CD14-positive monocyte (primary cell): Measurements from ENCODE around the gene ARID4B. TPM values are rescaled to one million over a fixed set of nuclear protein-coding genes. Genes with fewer than 3 reads are reported as not detected.

Experiments
- DNase-seq, 3 donors: peaks; one replicate each; pipeline ENCODE4 v3.0.0-alpha.2; 2011 to 2022
- H2AFZ ChIP-seq: 2 replicates; pipeline ENCODE4 v1.6.0; 2012; ENCODE audit warnings: mild to moderate bottlenecking, low read depth, low read length, inconsistent platforms; ENCODE audit not compliant: insufficient read depth, poor library complexity, severe bottlenecking
- H3K27ac ChIP-seq, 2 donors: 1 replicate in 1 of 2; 2 replicates in 1 of 2; pipeline ENCODE4 v1.5.1; 2012 to 2013; ENCODE audit warnings: low read length in 2 of 2, control low read depth in 1 of 2, inconsistent platforms in 1 of 2, low read depth in 1 of 2, mild to moderate bottlenecking in 1 of 2
- H3K27me3 ChIP-seq, 2 donors: one replicate each; pipeline versions ENCODE4 v1.6.0 to v1.6.1; 2011 to 2013; ENCODE audit warnings: low read length in 2 of 2; ENCODE audit not compliant: control insufficient read depth in 2 of 2, insufficient read depth in 2 of 2
- H3K36me3 ChIP-seq, 2 donors: replicated peaks in 1 of 2; 1 replicate in 1 of 2; 2 replicates in 1 of 2; pipeline versions ENCODE4 v1.5.1 to v1.6.1; 2012 to 2013; ENCODE audit warnings: low read length in 2 of 2, control low read depth in 1 of 2, inconsistent platforms in 1 of 2, mild to moderate bottlenecking in 1 of 2; ENCODE audit not compliant: insufficient read depth in 2 of 2, control insufficient read depth in 1 of 2
- H3K4me1 ChIP-seq, 2 donors: 1 replicate in 1 of 2; 2 replicates in 1 of 2; pipeline versions ENCODE4 v1.5.1 to v1.6.1; 2012 to 2013; ENCODE audit warnings: low read length in 2 of 2, control low read depth in 1 of 2, inconsistent platforms in 1 of 2, mild to moderate bottlenecking in 1 of 2, moderate library complexity in 1 of 2; ENCODE audit not compliant: insufficient read depth in 2 of 2, control insufficient read depth in 1 of 2
- H3K4me2 ChIP-seq: replicated peaks from 2 replicates; pipeline ENCODE3; 2012; ENCODE audit warnings: low read length, moderate library complexity, mild to moderate bottlenecking; ENCODE audit not compliant: poor library complexity, severe bottlenecking; ENCODE audit errors: extremely low read depth
- H3K4me3 ChIP-seq, 3 experiments: fragments of 200-600 bp in 1 of 3; sonication (generic) in 1 of 3; replicated peaks in 1 of 3; 1 replicate in 2 of 3; 2 replicates in 1 of 3; pipeline ENCODE4 v1.5.1; 2011 to 2013; ENCODE audit warnings: low read length in 3 of 3, mild to moderate bottlenecking in 3 of 3, control low read depth in 2 of 3, low read depth in 2 of 3, inconsistent platforms in 1 of 3, moderate library complexity in 1 of 3
- H3K79me2 ChIP-seq: 2 replicates; pipeline ENCODE4 v1.6.0; 2012; ENCODE audit warnings: mild to moderate bottlenecking, control low read depth, inconsistent platforms, low read length, moderate library complexity; ENCODE audit not compliant: insufficient read depth
- H3K9ac ChIP-seq: 2 replicates; pipeline ENCODE4 v1.6.0; 2017; ENCODE audit warnings: low read length, mild to moderate bottlenecking; ENCODE audit not compliant: insufficient read depth, poor library complexity, severe bottlenecking
- H3K9me3 ChIP-seq, 2 donors: replicated peaks in 1 of 2; 1 replicate in 1 of 2; 2 replicates in 1 of 2; pipeline versions ENCODE4 v1.5.1 to v1.6.1; 2012 to 2013; ENCODE audit warnings: low read length in 2 of 2, control low read depth in 1 of 2; ENCODE audit not compliant: control insufficient read depth in 1 of 2, insufficient read depth in 1 of 2
- H4K20me1 ChIP-seq: 2 replicates; pipeline ENCODE4 v1.6.0; 2012; ENCODE audit warnings: mild to moderate bottlenecking, low read length, control low read depth, moderate library complexity; ENCODE audit not compliant: insufficient read depth
- H3K27ac Mint-ChIP-seq, 7 donors: one replicate each; pipeline ENCODE4 v1.8.0; 2020; ENCODE audit warnings: mild to moderate bottlenecking in 7 of 7, mixed read lengths in 7 of 7, moderate library complexity in 6 of 7, inconsistent platforms in 2 of 7
- H3K27me3 Mint-ChIP-seq, 3 donors: one replicate each; pipeline ENCODE4 v1.8.0; 2021 to 2022; ENCODE audit warnings: low read depth in 3 of 3, mild to moderate bottlenecking in 3 of 3, mixed read lengths in 3 of 3, moderate library complexity in 3 of 3, inconsistent platforms in 1 of 3
- H3K36me3 Mint-ChIP-seq, 2 donors: one replicate each; pipeline ENCODE4 v1.8.0; 2020; ENCODE audit warnings: mixed read lengths in 2 of 2, inconsistent platforms in 1 of 2, mild to moderate bottlenecking in 1 of 2
- H3K4me1 Mint-ChIP-seq: one replicate; pipeline ENCODE4 v1.8.0; 2020; ENCODE audit warnings: mild to moderate bottlenecking, mixed read lengths
- H3K4me3 Mint-ChIP-seq, 2 donors: one replicate each; pipeline ENCODE4 v1.8.0; 2020; ENCODE audit warnings: mild to moderate bottlenecking in 2 of 2, mixed read lengths in 2 of 2, moderate library complexity in 1 of 2
- H3K9me3 Mint-ChIP-seq, 7 donors: one replicate each; pipeline ENCODE4 v1.8.0; 2020 to 2022; ENCODE audit warnings: mixed read lengths in 7 of 7, mild to moderate bottlenecking in 6 of 7, moderate library complexity in 6 of 7, inconsistent platforms in 2 of 7
- CTCF ChIP-seq: fragments of 200-600 bp; IDR thresholded peaks from one replicate; pipeline ENCODE4 v1.8.0; 2022; ENCODE audit warnings: antibody characterized with exemption, mild to moderate bottlenecking
- WGBS: methylation state at CpG from one replicate; pipeline ENCODE4 v1.1.5; 2013; ENCODE audit warnings: missing lambda C conversion rate; ENCODE audit not compliant: insufficient coverage; 5-methylcytosine and 5-hydroxymethylcytosine counted together
- intact Hi-C, 2 donors: fragments of 100-400 bp; cut with micrococcal nuclease; formaldehyde crosslinking; loops; one replicate each; pipeline versions ENCODE4 v1.15.0 to v1.15.1; 2023
- polyA plus RNA-seq, 3 donors: library from polyadenylated mRNA; depleted of rRNA in 1 of 3; unstranded in 2 of 3; stranded (reverse) in 1 of 3; fragments of 300-500 nt in 2 of 3; fragments of >200 nt in 1 of 3; fragmentation: Illumina TruSeq in 2 of 3; gene quantifications; 1 replicate in 2 of 3; 2 replicates in 1 of 3; pipeline ENCODE4 v1.2.3, GENCODE V29; 2012 to 2021

ARID4B gene
- polyA plus RNA-seq, 3 donors = 9.3 to 15.4 (median 11.1) TPM

DNA sequence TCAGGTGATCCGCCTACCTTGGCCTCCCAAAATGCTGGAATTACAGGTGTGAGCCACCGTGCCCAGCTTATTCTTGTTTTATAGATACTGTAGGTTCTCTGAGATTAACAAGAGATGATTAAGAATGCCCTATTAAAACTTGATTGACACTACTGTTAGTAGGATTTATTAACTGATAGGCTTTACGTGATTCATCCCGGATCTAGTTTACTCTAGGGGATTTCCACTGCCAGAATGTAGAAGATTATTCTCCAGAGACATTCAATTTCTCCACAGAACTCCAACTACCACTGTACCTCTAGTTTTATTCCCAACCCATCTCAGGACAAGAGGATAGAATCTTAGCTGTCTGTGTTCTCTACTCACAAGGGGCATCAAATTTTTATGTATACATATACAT is 140.7 kb downstream of the ARID4B start:
- no peaks in the 10 kb centered on the region for H3K9me3 ChIP-seq
- H4K20me1 ChIP-seq = peaks cover 7% of the 10 kb centered on the region
- peaks cover 49 to 71% of the 10 kb centered on the region in 2 donors for H3K36me3 ChIP-seq
- H3K36me3 Mint-ChIP-seq = peaks cover 36 to 79% of the 10 kb centered on the region in 2 donors
- TF ChIP-seq CTCF = no peak
- H3K4me1 ChIP-seq = no peaks in the 10 kb centered on the region
- H3K27me3 Mint-ChIP-seq = peaks cover 0 to 1% (median 0%) of the 10 kb centered on the region in 3 donors
- WGBS = 100% methylated on average over 1 of the region's 4 CpGs
- intact Hi-C loops = no loop called here
- no peak overlapping the region for H3K4me3 ChIP-seq
- H3K4me3 Mint-ChIP-seq = no peak overlapping the region
- no peak overlapping the region for H3K27ac Mint-ChIP-seq
- H3K27me3 ChIP-seq = no peaks in the 10 kb centered on the region
- H3K9ac ChIP-seq = no peak overlapping the region
- no peaks in the 10 kb centered on the region for H3K4me1 Mint-ChIP-seq
- DNase-seq = no peak
- no peaks in the 10 kb centered on the region for H3K79me2 ChIP-seq
- no peak overlapping the region for H3K4me2 ChIP-seq
- no peak overlapping the region for H2AFZ ChIP-seq
- H3K9me3 Mint-ChIP-seq = no peaks in the 10 kb centered on the region
- H3K27ac ChIP-seq = no peak overlapping the region

DNA sequence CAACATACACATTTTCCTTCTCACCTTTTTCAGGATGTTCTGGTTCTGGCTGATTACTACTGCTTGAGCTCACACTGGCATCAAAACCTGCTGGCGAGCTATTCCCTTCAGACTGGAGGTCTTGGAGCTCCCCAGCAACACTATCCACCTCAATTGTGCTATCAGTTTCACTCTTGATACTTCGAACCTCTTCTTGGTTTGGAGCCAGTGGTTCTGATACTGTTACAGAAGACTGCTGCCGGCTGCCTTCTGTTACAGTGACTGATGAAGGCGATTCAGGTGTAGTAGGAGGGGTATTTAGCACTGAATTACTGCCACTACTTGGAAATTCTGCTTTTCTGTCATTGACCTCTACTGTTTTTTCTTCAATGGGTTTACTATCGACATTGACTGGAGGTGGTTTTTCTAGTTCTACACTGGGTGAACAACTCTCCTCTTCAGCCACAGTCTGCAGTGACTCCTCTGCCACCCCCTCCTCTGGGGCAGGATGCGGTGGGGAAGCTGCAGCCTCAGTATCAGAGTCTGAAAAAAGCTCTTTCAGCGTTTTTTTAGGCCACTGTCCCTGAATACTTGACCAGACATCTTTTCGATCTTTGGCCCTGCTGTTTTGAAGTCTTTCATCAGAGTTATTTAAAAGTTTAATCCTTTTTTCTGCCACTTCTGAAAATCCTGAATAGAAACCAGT is 146.3 kb downstream of the ARID4B start:
- H3K79me2 ChIP-seq = no peaks in the 10 kb centered on the region
- WGBS = 94% methylated on average over 3 of the region's 8 CpGs

More for the DNA sequence above, 146.3 kb downstream of the ARID4B start:
- Mint-ChIP-seq H3K4me1 (no peaks in the 10 kb centered on the region), H3K9me3 (no peaks in the 10 kb centered on the region), H3K27ac (peak overlapping the region in 3 of 7 donors; percentile 3 to 50 (median 4)), H3K4me3 (no peak overlapping the region), H3K27me3 (peaks cover 0 to 2% (median 0%) of the 10 kb centered on the region in 3 donors), H3K36me3 (peaks cover 39 to 59% of the 10 kb centered on the region in 2 donors)
- Histone ChIP-seq H4K20me1 (peaks cover 33% of the 10 kb centered on the region), H3K4me1 (no peaks in the 10 kb centered on the region), H3K9ac (no peak overlapping the region), H2AFZ (no peak overlapping the region), H3K9me3 (no peaks in the 10 kb centered on the region), H3K27ac (no peak overlapping the region), H3K36me3 (peaks cover 53 to 69% of the 10 kb centered on the region in 2 donors), H3K27me3 (no peaks in the 10 kb centered on the region), H3K4me3 (no peak overlapping the region), H3K4me2 (no peak overlapping the region)
- intact Hi-C loops = no loop called here
- TF ChIP-seq CTCF = no peak
- DNase-seq = no peak
